Measurements from ENCODE around the gene BAZ2B.

- TF ChIP-seq CTCF (IDR thresholded peaks at IDR 0.05): no peak
- TF ChIP-seq POLR2A (IDR thresholded peaks at IDR 0.05): no peak
Measured at GRCh38 chr2:159648643-159649042, 32.3 kb upstream of the BAZ2B start.

All from right lobe of liver (tissue), 4 donors.